Sigmoid colon (tissue), 7 donors: ENCODE measurements around the gene TNK2. TPM values are rescaled to one million over a fixed set of nuclear protein-coding genes. Genes with fewer than 3 reads are reported as not detected.

Experiments used
- DNase-seq: peaks from one replicate; pipeline ENCODE4 v3.0.0-alpha.2; 2019
- H3K27ac ChIP-seq, 4 donors: fragments of 200-600 bp; sonication (generic); one replicate each; pipeline ENCODE4 v1.5.1; 2016 to 2019; ENCODE audit warnings: mild to moderate bottlenecking in 1 of 4
- H3K27me3 ChIP-seq, 3 donors: fragments of 200-600 bp; sonication (generic); one replicate each; pipeline ENCODE4 v1.5.1; 2019; ENCODE audit warnings: mild to moderate bottlenecking in 1 of 3
- H3K36me3 ChIP-seq, 4 donors: fragments of 200-600 bp; sonication (generic); one replicate each; pipeline ENCODE4 v1.5.1; 2016 to 2019
- H3K4me1 ChIP-seq, 4 donors: fragments of 200-600 bp; sonication (generic); one replicate each; pipeline ENCODE4 v1.5.1; 2017 to 2019
- H3K4me3 ChIP-seq, 4 donors: fragments of 200-600 bp; sonication (generic); one replicate each; pipeline ENCODE4 v1.5.1; 2017 to 2019; ENCODE audit warnings: mild to moderate bottlenecking in 2 of 4, moderate library complexity in 1 of 4
- H3K9me3 ChIP-seq, 4 donors: fragments of 200-600 bp in 3 of 4; sonication (generic) in 3 of 4; one replicate each; pipeline versions ENCODE4 v1.5.1 to v1.6.1; 2013 to 2019
- EP300 ChIP-seq, 4 donors: sonication (generic); formaldehyde crosslinking; IDR thresholded peaks; one replicate each; pipeline ENCODE4 v1.6.1; 2017; ENCODE audit warnings: antibody characterized with exemption in 4 of 4
- POLR2A ChIP-seq, 2 donors: fragments of 450-650 bp; IDR thresholded peaks; one replicate each; pipeline ENCODE4 v1.6.1; 2016; ENCODE audit warnings: antibody characterized with exemption in 2 of 2, mild to moderate bottlenecking in 2 of 2, moderate library complexity in 2 of 2
- POLR2AphosphoS5 ChIP-seq, 4 donors: sonication (generic); formaldehyde crosslinking; IDR thresholded peaks; one replicate each; pipeline ENCODE4 v1.6.1; 2017; ENCODE audit warnings: antibody characterized with exemption in 4 of 4
- whole genome bisulfite sequencing, 2 donors: extraction: QIAGEN DNeasy Blood & Tissue Kit; methylation state at CpG; one replicate each; pipeline ENCODE4 v1.1.7; 2013; 5-methylcytosine and 5-hydroxymethylcytosine counted together
- intact Hi-C: fragments of 100-400 bp; cut with DNase I; formaldehyde crosslinking; loops from one replicate; pipeline ENCODE4 v1.15.1; 2023
- polyA plus RNA-seq, 3 donors: library from polyadenylated mRNA; stranded (reverse); fragments of 200-250 nt; gene quantifications; one replicate each; pipeline ENCODE4 v1.2.3, GENCODE V29; 2013
- total RNA-seq, 4 donors: library from RNA; depleted of rRNA; stranded (reverse); fragments of >200 nt; gene quantifications; one replicate each; pipeline ENCODE4 v1.1.0, GENCODE V29; 2016
- TF ChIP-seq, protein P1 (sequence below), 4 experiments: fragments of 450-650 bp in 3 of 4; fragments of 200-600 bp in 1 of 4; IDR thresholded peaks; one replicate each; pipeline ENCODE4 v1.5.1; 2016 to 2019; ENCODE audit warnings: antibody characterized with exemption in 4 of 4, mild to moderate bottlenecking in 3 of 4, moderate library complexity in 2 of 4
- donor health status: healthy with polysubstance abuse.
- donor health status: Bipolar disorder and iron deficiency.
- donor health status: healthy.

The TNK2 gene
- total and polyA plus RNA-seq, 7 donors: 8.4 to 44.0 (median 17.1) TPM

DNA sequence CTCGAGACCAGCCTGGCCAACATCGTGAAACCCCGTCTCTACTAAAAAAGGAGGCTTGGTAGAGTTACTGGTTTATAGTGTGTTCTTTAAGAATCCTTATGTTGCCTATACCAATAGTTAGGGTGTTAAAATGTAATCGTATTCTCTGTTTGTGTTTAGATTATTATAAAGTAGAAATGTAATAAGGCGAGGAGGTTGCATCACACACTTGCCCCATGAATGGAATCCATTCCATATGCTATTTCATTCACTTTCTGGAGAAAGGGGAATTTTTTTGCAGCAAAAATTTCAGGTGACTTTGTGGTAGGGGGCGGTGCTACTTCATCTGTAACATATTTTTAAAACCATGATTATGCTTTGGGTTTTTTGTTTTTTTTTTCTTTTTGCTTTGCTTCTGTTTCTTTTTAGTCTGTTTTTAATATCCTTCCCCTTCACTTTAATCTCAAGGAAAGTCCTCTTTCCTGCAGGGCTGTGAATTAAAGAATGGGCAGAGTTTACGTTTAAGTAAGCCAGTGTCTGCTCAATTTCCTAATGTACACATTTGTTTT is 63.6 kb downstream of the TNK2 start:
- WGBS, 2 donors: 85 to 88% methylated on average over 7 of the region's 7 CpGs
- DNase-seq: no peak
- no peaks in the 10 kb centered on the region for H3K4me1 ChIP-seq
- H3K36me3 ChIP-seq: no peaks in the 10 kb centered on the region
- peaks cover 0 to 2% (median 0%) of the 10 kb centered on the region in 3 donors for H3K27me3 ChIP-seq
- H3K4me3 ChIP-seq: no peak overlapping the region
- intact Hi-C loops: no loop called here
- TF ChIP-seq POLR2AphosphoS5 (IDR thresholded peaks at IDR 0.05): no peak
- TF ChIP-seq EP300 (IDR thresholded peaks at IDR 0.05): no peak
- TF ChIP-seq, protein P1, sequence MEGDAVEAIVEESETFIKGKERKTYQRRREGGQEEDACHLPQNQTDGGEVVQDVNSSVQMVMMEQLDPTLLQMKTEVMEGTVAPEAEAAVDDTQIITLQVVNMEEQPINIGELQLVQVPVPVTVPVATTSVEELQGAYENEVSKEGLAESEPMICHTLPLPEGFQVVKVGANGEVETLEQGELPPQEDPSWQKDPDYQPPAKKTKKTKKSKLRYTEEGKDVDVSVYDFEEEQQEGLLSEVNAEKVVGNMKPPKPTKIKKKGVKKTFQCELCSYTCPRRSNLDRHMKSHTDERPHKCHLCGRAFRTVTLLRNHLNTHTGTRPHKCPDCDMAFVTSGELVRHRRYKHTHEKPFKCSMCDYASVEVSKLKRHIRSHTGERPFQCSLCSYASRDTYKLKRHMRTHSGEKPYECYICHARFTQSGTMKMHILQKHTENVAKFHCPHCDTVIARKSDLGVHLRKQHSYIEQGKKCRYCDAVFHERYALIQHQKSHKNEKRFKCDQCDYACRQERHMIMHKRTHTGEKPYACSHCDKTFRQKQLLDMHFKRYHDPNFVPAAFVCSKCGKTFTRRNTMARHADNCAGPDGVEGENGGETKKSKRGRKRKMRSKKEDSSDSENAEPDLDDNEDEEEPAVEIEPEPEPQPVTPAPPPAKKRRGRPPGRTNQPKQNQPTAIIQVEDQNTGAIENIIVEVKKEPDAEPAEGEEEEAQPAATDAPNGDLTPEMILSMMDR (IDR thresholded peaks at IDR 0.05): no peak
- no peak for TF ChIP-seq POLR2A (IDR thresholded peaks at IDR 0.05)
- H3K27ac ChIP-seq: no peak overlapping the region
- H3K9me3 ChIP-seq: no peaks in the 10 kb centered on the region

DNA sequence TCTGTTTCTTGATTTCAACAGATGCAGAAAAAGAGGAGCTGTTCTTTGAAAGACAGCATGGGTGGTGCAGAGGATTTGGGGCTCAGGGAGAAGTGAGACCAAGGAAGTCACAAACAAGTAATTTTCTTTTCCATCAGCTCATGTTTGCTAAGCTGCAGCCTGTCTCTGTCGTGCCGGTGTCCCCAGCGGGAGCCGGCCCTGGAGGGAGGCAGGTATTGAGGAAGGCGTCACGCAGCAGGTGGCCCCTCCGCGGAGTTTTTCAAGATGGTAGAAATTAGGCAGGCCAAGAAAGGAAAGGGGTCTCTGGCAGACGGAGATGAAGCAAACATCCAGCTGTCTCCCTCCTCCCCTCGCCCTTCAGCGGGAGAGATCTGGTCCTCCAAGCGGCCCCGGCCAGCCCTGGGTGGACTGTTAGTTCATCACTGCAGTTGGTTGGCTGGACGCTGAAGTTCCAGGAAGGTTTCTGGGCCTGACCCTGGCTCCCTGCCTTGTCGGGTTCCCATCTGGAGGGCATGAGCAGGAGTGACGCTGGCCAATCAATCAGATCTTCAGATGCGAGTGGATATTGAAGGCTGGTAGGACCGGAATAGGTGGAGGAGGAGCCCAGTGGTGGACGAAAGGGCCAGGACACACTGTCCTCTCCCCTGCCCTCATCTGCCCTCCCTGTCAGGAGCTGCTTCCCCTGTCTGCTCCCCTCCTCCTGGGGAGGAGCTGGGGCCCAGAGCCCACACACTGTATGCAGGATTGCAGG is 68.9 kb downstream of the TNK2 start:
- TF ChIP-seq, protein P1 (IDR thresholded peaks at IDR 0.05): no peak
- TF ChIP-seq POLR2AphosphoS5 (IDR thresholded peaks at IDR 0.05) (no peak), EP300 (IDR thresholded peaks at IDR 0.05) (no peak), POLR2A (IDR thresholded peaks at IDR 0.05) (no peak)
- no peak for DNase-seq
- Histone ChIP-seq H3K27me3 (peaks cover 0 to 7% (median 0%) of the 10 kb centered on the region in 3 donors), H3K36me3 (no peaks in the 10 kb centered on the region), H3K9me3 (no peaks in the 10 kb centered on the region), H3K4me1 (no peaks in the 10 kb centered on the region), H3K4me3 (no peak overlapping the region), H3K27ac (no peak overlapping the region)
- intact Hi-C loops: no loop called here
- WGBS, 2 donors: 81 to 88% methylated on average over 19 of the region's 19 CpGs

DNA sequence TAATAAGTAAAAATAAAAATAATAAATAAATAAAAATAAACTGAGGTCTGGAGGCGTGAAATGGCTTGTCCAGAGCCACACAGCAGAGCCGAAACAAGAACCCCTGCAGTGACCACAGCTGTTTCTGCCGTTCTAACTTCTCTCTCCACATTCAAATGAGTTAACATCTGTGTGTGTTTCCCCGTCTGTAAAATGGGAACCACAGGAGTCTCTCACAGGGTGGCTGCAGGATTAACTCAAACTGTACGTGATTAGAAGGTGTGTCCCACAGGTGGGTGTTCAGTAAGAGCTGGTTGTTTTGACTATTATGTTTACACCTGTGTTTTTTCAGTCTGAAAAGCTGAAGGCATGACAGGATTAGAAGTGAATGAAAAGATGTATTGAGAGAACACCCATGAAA is 69.6 kb downstream of the TNK2 start:
- DNase-seq: no peak
- intact Hi-C loops: no loop called here
- Histone ChIP-seq H3K27ac (no peak overlapping the region), H3K27me3 (peaks cover 0 to 7% (median 0%) of the 10 kb centered on the region in 3 donors), H3K9me3 (no peaks in the 10 kb centered on the region), H3K4me3 (no peak overlapping the region), H3K36me3 (no peaks in the 10 kb centered on the region), H3K4me1 (no peaks in the 10 kb centered on the region)
- 74 to 77% methylated on average over 5 of the region's 5 CpGs for WGBS, 2 donors
- TF ChIP-seq, protein P1 (IDR thresholded peaks at IDR 0.05): no peak
- no peak for TF ChIP-seq POLR2A (IDR thresholded peaks at IDR 0.05)
- TF ChIP-seq POLR2AphosphoS5 (IDR thresholded peaks at IDR 0.05): no peak
- no peak for TF ChIP-seq EP300 (IDR thresholded peaks at IDR 0.05)

DNA sequence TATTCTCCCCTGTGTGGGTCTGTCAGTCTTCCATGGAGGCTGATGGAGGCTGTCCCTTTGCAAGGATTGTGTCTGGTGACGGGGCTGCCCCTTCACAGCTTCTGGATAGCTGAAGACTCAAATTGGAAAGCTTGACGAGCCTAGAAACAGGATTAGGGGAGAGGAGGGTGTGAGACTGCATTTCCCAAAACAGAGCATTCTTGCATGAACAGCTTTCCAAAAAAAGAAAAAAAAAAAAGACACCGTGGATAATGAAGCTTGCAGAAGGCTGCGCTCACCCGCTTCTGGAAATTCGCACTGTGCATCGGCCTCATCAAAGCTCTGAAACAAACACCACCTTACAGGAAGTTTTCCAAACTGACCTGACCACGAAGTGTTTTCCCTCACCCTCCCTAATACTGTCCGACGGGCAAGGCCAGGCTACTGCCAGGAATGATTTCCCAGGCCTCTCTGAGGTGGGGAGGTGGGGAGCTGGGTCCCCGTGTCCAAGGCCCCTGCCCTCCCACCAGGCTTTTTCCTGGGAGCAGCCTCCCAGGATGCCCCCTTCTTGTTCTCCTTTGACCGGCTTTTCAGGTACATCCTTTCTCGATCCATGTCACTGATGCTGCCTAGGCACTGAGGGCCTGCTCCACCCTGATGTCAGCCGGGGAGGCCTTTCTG is 71.7 kb downstream of the TNK2 start:
- DNase-seq: no peak
- TF ChIP-seq, protein P1 (IDR thresholded peaks at IDR 0.05): no peak
- no peak for TF ChIP-seq POLR2AphosphoS5 (IDR thresholded peaks at IDR 0.05)
- no peak for TF ChIP-seq POLR2A (IDR thresholded peaks at IDR 0.05)
- no peak for TF ChIP-seq EP300 (IDR thresholded peaks at IDR 0.05)
- H3K27me3 ChIP-seq: peaks cover 0 to 7% (median 0%) of the 10 kb centered on the region in 3 donors
- H3K4me1 ChIP-seq: no peaks in the 10 kb centered on the region
- intact Hi-C loops: no loop called here
- no peaks in the 10 kb centered on the region for H3K36me3 ChIP-seq
- no peaks in the 10 kb centered on the region for H3K9me3 ChIP-seq
- no peak overlapping the region for H3K27ac ChIP-seq
- WGBS, 2 donors: 88 to 90% methylated on average over 14 of the region's 14 CpGs
- no peak overlapping the region for H3K4me3 ChIP-seq
